Spleen (tissue), 11 donors: ENCODE results near the gene CDC25B. TPM values are rescaled to one million over a fixed set of nuclear protein-coding genes. Genes with fewer than 3 reads are reported as not detected.

Experiments
- DNase-seq: peaks from one replicate; pipeline ENCODE4 v3.0.0-alpha.2; 2020
- H3K27ac ChIP-seq, 8 donors: fragments of 200-600 bp; sonication (generic) in 7 of 8; 1 replicate in 4 of 8; 2 replicates in 4 of 8; pipeline versions ENCODE4 v1.5.0 to v1.8.0; 2016 to 2021; ENCODE audit warnings: inconsistent platforms in 4 of 8, mild to moderate bottlenecking in 4 of 8, moderate library complexity in 1 of 8
- H3K27me3 ChIP-seq, 7 donors: fragments of 200-600 bp; sonication (generic) in 6 of 7; replicated peaks in 1 of 7; 1 replicate in 4 of 7; 2 replicates in 3 of 7; pipeline versions ENCODE4 v1.5.0 to v1.8.0; 2016 to 2021; ENCODE audit warnings: inconsistent platforms in 3 of 7, mild to moderate bottlenecking in 1 of 7
- H3K36me3 ChIP-seq, 6 donors: fragments of 200-600 bp; sonication (generic) in 5 of 6; 1 replicate in 4 of 6; 2 replicates in 2 of 6; pipeline versions ENCODE4 v1.5.0 to v1.8.0; 2016 to 2021; ENCODE audit warnings: inconsistent platforms in 2 of 6
- H3K4me1 ChIP-seq, 6 donors: fragments of 200-600 bp; sonication (generic) in 5 of 6; 1 replicate in 3 of 6; 2 replicates in 3 of 6; pipeline versions ENCODE4 v1.5.0 to v1.8.0; 2016 to 2021; ENCODE audit warnings: inconsistent platforms in 3 of 6
- H3K4me3 ChIP-seq, 8 donors: fragments of 200-600 bp; sonication (generic) in 7 of 8; 1 replicate in 4 of 8; 2 replicates in 4 of 8; pipeline versions ENCODE4 v1.5.0 to v1.8.0; 2016 to 2021; ENCODE audit warnings: inconsistent platforms in 4 of 8, mild to moderate bottlenecking in 4 of 8, moderate library complexity in 2 of 8
- H3K9me3 ChIP-seq, 8 donors: fragments of 200-600 bp; sonication (generic) in 7 of 8; 1 replicate in 4 of 8; 2 replicates in 4 of 8; pipeline versions ENCODE4 v1.5.0 to v1.8.0; 2016 to 2021; ENCODE audit warnings: inconsistent platforms in 4 of 8
- POLR2A ChIP-seq, 3 donors: fragments of 450-650 bp; IDR thresholded peaks; one replicate each; pipeline ENCODE4 v1.5.1; 2017; ENCODE audit warnings: antibody characterized with exemption in 3 of 3, mild to moderate bottlenecking in 1 of 3
- POLR2AphosphoS5 ChIP-seq, 3 donors: sonication (generic); formaldehyde crosslinking; IDR thresholded peaks; one replicate each; pipeline ENCODE4 v1.5.1; 2017; ENCODE audit warnings: antibody characterized with exemption in 3 of 3
- WGBS, 5 donors: extraction: QIAGEN DNeasy Blood & Tissue Kit in 3 of 5; methylation state at CpG; one replicate each; pipeline versions ENCODE4 v1.1.5 to v1.1.7; 2013 to 2018; 5-methylcytosine and 5-hydroxymethylcytosine counted together
- intact Hi-C: fragments of 100-400 bp; cut with DNase I; formaldehyde crosslinking; loops from one replicate; pipeline ENCODE4 v1.15.0; 2023; ENCODE audit warnings: low total_unique reads
- polyA plus RNA-seq, 3 donors: library from polyadenylated mRNA; stranded (reverse); fragments of 200-250 nt; gene quantifications; one replicate each; pipeline ENCODE4 v1.2.1, GENCODE V29; 2013
- total RNA-seq, 7 donors: library from RNA; depleted of rRNA in 3 of 7; stranded (reverse); fragments of >200 nt in 3 of 7; fragmentation: NEBNext Ultra II Directional in 4 of 7; extraction: Animal tissue kit (Norgen Biotek cat#: 25700) in 4 of 7; gene quantifications; one replicate each; pipeline versions ENCODE4 v1.1.0 to v1.2.1, GENCODE V29; 2016 to 2021
- TF ChIP-seq, protein P1 (sequence below), 11 experiments: fragments of 200-600 bp in 7 of 11; fragments of 450-650 bp in 4 of 11; sonication (generic) in 4 of 11; IDR thresholded peaks in 8 of 11; conservative IDR thresholded peaks in 3 of 11; 1 replicate in 7 of 11; 2 replicates in 4 of 11; pipeline versions ENCODE4 v1.4.0 to v1.8.0; 2016 to 2021; ENCODE audit warnings: antibody characterized with exemption in 11 of 11, inconsistent platforms in 4 of 11, mild to moderate bottlenecking in 1 of 11
- donor health status: healthy with polysubstance abuse.
- donor health status: DM: no; HTN: no; CAD: no; lungs with moderate emphysema.
- donor health status: DM: no; HTN: no; CAD: no.
- donor health status: Bipolar disorder and iron deficiency.
- donor health status: healthy.
- donor health status: DM: no; HTN: no; CAD: no.
- donor health status: DM: yes; HTN: yes; CAD: no.

Gene CDC25B
- total and polyA plus RNA-seq, 10 donors, result 22.8 to 67.7 (median 50.9) TPM

DNA sequence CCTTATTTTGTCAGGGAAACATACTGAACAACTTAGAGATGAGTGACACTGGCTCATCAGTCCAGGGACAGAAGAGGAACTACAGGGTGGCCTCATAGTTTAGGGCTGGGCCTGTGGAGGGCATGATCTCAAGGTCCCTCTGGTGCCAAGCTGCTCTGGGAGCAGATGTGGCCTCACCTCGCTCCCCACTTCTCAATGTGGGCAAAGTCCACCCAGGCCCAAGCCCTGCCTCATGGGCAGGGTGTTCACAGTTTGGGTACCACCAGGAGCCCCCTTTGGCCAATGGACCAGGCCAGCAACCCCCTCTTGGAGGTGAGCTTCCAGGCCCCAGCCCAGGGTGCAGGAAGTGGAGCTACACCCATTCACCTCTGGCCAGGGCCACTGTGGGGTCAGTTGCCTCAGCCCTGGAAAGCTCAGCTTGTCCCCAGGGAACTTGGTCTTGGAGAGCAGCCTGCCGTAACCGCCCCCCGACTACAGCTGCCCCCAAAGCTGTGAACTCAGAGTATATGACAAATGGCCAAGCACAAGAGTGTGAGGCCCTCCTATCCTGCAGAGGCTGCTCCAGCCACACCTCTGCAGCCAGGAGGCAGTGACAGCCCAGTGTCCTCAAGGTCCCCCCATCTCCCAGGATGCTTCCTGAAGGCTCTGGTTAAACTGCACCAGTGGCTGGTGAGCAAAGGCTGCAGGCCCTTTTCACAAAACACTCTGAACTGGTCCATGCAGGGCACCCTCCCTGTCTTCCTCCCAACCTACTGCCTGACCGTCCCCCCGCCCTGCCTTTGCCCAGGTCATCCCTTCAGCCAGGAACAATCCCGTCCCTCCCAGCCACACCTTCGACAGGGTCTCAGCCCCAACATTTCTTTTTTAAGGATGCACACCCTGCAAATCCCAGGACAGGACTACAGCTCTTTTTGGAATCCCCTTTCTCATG, 32.2 kb upstream of the CDC25B start:
- TF ChIP-seq POLR2A (IDR thresholded peaks at IDR 0.05) (no peak), POLR2AphosphoS5 (IDR thresholded peaks at IDR 0.05) (no peak)
- TF ChIP-seq, protein P1, sequence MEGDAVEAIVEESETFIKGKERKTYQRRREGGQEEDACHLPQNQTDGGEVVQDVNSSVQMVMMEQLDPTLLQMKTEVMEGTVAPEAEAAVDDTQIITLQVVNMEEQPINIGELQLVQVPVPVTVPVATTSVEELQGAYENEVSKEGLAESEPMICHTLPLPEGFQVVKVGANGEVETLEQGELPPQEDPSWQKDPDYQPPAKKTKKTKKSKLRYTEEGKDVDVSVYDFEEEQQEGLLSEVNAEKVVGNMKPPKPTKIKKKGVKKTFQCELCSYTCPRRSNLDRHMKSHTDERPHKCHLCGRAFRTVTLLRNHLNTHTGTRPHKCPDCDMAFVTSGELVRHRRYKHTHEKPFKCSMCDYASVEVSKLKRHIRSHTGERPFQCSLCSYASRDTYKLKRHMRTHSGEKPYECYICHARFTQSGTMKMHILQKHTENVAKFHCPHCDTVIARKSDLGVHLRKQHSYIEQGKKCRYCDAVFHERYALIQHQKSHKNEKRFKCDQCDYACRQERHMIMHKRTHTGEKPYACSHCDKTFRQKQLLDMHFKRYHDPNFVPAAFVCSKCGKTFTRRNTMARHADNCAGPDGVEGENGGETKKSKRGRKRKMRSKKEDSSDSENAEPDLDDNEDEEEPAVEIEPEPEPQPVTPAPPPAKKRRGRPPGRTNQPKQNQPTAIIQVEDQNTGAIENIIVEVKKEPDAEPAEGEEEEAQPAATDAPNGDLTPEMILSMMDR (IDR thresholded peaks at IDR 0.05 in 8 of 11, conservative IDR thresholded peaks at IDR 0.05 in 3 of 11), result no peak
- no peak for DNase-seq
- 85 to 94% (median 90%) methylated on average over 4 to 8 of the region's 8 CpGs for WGBS, 5 donors
- Histone ChIP-seq H3K4me1 (peaks cover 11 to 94% (median 52%) of the 10 kb centered on the region in 6 donors), H3K4me3 (no peak overlapping the region), H3K27ac (peak overlapping the region in 4 of 8 donors; percentile 20 to 97 (median 92)), H3K36me3 (peaks cover 0 to 34% (median 0%) of the 10 kb centered on the region in 6 donors), H3K27me3 (no peaks in the 10 kb centered on the region), H3K9me3 (no peaks in the 10 kb centered on the region)
- intact Hi-C loops, result no loop called here

DNA sequence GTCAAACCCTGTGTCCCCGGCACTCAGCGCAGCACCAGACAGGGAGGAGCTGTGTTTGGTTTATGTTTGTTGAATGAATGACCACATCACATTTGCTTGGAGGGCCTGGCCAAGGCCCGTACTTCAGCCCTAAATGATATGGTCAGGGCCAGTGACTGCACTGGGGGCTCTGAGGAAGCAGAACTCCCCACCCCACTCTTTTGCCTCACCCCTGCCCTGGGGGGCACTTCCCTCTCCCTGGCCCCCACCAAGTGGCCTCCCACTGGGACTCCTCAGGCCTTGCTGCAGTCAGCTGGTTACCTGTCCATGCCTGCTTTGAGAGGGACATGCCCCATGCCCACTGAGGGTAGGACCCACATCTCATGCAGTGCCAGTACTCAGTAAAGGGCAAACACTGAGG, 31.5 kb upstream of the CDC25B start:
- DNase-seq, result no peak

DNA sequence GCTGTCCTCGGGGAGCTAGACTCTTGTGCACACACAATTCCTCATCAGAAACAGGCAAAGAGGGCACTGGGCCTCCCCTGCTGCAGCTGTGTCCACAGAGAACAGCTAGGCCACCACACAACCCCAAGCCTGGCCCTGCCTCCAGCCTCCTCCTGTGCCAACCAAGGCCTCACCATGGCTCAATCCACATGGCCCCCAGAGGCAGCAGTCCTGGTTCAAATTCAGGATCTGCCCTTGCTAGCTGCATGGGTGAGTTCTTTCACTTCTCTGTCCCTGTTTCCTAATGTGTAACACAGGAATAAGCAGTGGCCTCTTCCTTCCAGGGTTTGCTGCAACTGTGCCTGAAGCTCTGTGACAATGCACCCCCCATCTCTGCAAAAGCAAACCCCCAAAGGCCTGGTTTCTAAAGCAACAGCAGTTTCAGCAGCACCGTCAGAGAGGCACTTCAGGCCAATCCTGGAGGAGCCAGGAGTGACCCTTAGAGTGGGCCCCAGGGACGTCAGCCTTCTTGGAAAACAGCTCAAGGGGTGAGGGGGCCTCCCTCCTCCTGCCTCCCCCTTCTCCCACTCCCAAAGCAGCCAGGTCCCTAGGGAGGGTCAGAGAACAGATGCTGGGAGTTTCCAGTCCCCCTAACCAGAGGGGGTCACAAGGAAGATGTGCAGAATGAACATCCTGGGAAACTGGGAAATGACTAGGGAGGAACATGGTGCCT, 30.8 kb upstream of the CDC25B start:
- whole genome bisulfite sequencing, 5 donors, result 35 to 77% (median 69%) methylated on average over 2 to 3 of the region's 3 CpGs
- H3K27me3 ChIP-seq, result no peaks in the 10 kb centered on the region
- H3K4me3 ChIP-seq, result peak overlapping the region in 1 of 8 donors; percentile 98
- H3K9me3 ChIP-seq, result no peaks in the 10 kb centered on the region
- intact Hi-C loops, result no loop called here
- peaks cover 12 to 93% (median 49%) of the 10 kb centered on the region in 6 donors for H3K4me1 ChIP-seq
- TF ChIP-seq, protein P1 (IDR thresholded peaks at IDR 0.05 in 8 of 11, conservative IDR thresholded peaks at IDR 0.05 in 3 of 11), result no peak
- no peak for TF ChIP-seq POLR2A (IDR thresholded peaks at IDR 0.05)
- TF ChIP-seq POLR2AphosphoS5 (IDR thresholded peaks at IDR 0.05), result no peak
- peak overlapping the region in 4 of 8 donors; percentile 89 to 97 (median 94) for H3K27ac ChIP-seq
- no peak for DNase-seq
- H3K36me3 ChIP-seq, result peaks cover 0 to 20% (median 0%) of the 10 kb centered on the region in 6 donors

More for the DNA sequence above, 31.5 kb upstream of the CDC25B start:
- H3K4me1 ChIP-seq, result peaks cover 12 to 94% (median 52%) of the 10 kb centered on the region in 6 donors
- peak overlapping the region in 4 of 8 donors; percentile 20 to 97 (median 92) for H3K27ac ChIP-seq
- intact Hi-C loops, result no loop called here
- 71 to 91% (median 88%) methylated on average over 3 of the region's 3 CpGs for WGBS, 5 donors
- peaks cover 0 to 27% (median 0%) of the 10 kb centered on the region in 6 donors for H3K36me3 ChIP-seq
- TF ChIP-seq POLR2AphosphoS5 (IDR thresholded peaks at IDR 0.05) (no peak), POLR2A (IDR thresholded peaks at IDR 0.05) (no peak)
- TF ChIP-seq, protein P1 (IDR thresholded peaks at IDR 0.05 in 8 of 11, conservative IDR thresholded peaks at IDR 0.05 in 3 of 11), result no peak
- H3K4me3 ChIP-seq, result no peak overlapping the region
- H3K27me3 ChIP-seq, result no peaks in the 10 kb centered on the region
- H3K9me3 ChIP-seq, result no peaks in the 10 kb centered on the region
